WTC11 (cell line): ENCODE results near the gene COL18A1. TPM values are rescaled to one million over a fixed set of nuclear protein-coding genes. Genes with fewer than 3 reads are reported as not detected.

Experiments used
- ATAC-seq: fragments of 200-7000 bp; cut with Tn5 transposase; 2 replicates; pipeline ENCODE4 v1.10.0; 2021; ENCODE audit warnings: mild to moderate bottlenecking, moderate library complexity
- CTCF ChIA-PET: fragments of 300-600 bp; sonication (Branson Sonifier 250); formaldehyde crosslinking; loops from one replicate; lab custom pipeline; 2021; ENCODE audit warnings: antibody characterized with exemption; lab: Charles Lee
- POLR2A ChIA-PET: fragments of 350-600 bp; sonication (Branson Sonifier 250); formaldehyde crosslinking; loops from one replicate; lab custom pipeline; 2021; ENCODE audit warnings: antibody characterized with exemption; lab: Charles Lee
- DNase-seq: peaks from one replicate; pipeline ENCODE4 v3.0.0; 2021; ENCODE audit warnings: low spot score
- H3K27ac Mint-ChIP-seq: 2 replicates; pipeline ENCODE4 v1.8.0; 2021; ENCODE audit warnings: mixed read lengths
- H3K27me3 Mint-ChIP-seq: 2 replicates; pipeline ENCODE4 v1.8.0; 2021; ENCODE audit warnings: low read depth, mild to moderate bottlenecking, moderate library complexity, mixed read lengths
- H3K36me3 Mint-ChIP-seq: 2 replicates; pipeline ENCODE4 v1.8.0; 2021; ENCODE audit warnings: mixed read lengths
- H3K4me1 Mint-ChIP-seq: 2 replicates; pipeline ENCODE4 v1.8.0; 2022; ENCODE audit warnings: mixed read lengths
- H3K4me3 Mint-ChIP-seq: 2 replicates; pipeline ENCODE4 v1.8.0; 2021; ENCODE audit warnings: mild to moderate bottlenecking, moderate library complexity, mixed read lengths
- H3K9me3 Mint-ChIP-seq: 2 replicates; pipeline ENCODE4 v1.8.0; 2021; ENCODE audit warnings: mixed read lengths
- ATF1 ChIP-seq: sonication (generic); formaldehyde crosslinking; IDR thresholded peaks from 2 replicates; pipeline ENCODE4 v1.8.1; 2023; ENCODE audit warnings: mild to moderate bottlenecking, moderate library complexity, missing genetic modification reagents
- CREB1 ChIP-seq: sonication (generic); formaldehyde crosslinking; IDR thresholded peaks from 2 replicates; pipeline ENCODE4 v1.8.0; 2023; ENCODE audit warnings: mild to moderate bottlenecking, missing genetic modification reagents
- ESRRA ChIP-seq: sonication (generic); formaldehyde crosslinking; IDR thresholded peaks from 2 replicates; pipeline ENCODE4 v1.8.1; 2022; ENCODE audit warnings: mild to moderate bottlenecking, missing genetic modification reagents, borderline replicate concordance
- FOXJ3 ChIP-seq: sonication (generic); formaldehyde crosslinking; IDR thresholded peaks from 2 replicates; pipeline ENCODE4 v1.9.0; 2021; ENCODE audit warnings: missing genetic modification reagents, mild to moderate bottlenecking, borderline replicate concordance
- FOXK1 ChIP-seq: sonication (generic); formaldehyde crosslinking; IDR thresholded peaks from 2 replicates; pipeline ENCODE4 v1.8.0; 2022; ENCODE audit warnings: mild to moderate bottlenecking, moderate library complexity, missing genetic modification reagents
- JUN ChIP-seq: sonication (generic); formaldehyde crosslinking; IDR thresholded peaks from 2 replicates; pipeline ENCODE4 v1.8.0; 2023; ENCODE audit warnings: mild to moderate bottlenecking, missing genetic modification reagents
- MXD4 ChIP-seq: fragments of 250-450 bp; sonication (Bioruptor Pico); IDR thresholded peaks from 2 replicates; pipeline ENCODE4 v1.8.0; 2021; ENCODE audit warnings: mild to moderate bottlenecking, moderate library complexity, borderline replicate concordance
- NFE2L1 ChIP-seq: sonication (generic); formaldehyde crosslinking; IDR thresholded peaks from 2 replicates; pipeline ENCODE4 v1.8.1; 2023; ENCODE audit warnings: missing genetic modification reagents
- OVOL2 ChIP-seq: fragments of 250-450 bp; sonication (Bioruptor Pico); IDR thresholded peaks from 2 replicates; pipeline ENCODE4 v1.9.0; 2021; ENCODE audit warnings: mild to moderate bottlenecking, borderline replicate concordance
- RELA ChIP-seq: sonication (generic); formaldehyde crosslinking; IDR thresholded peaks from 2 replicates; pipeline ENCODE4 v1.8.1; 2022; ENCODE audit warnings: missing genetic modification reagents, mild to moderate bottlenecking, borderline replicate concordance
- SP1 ChIP-seq: sonication (generic); formaldehyde crosslinking; conservative IDR thresholded peaks from 2 replicates; pipeline ENCODE4 v1.8.1; 2022; ENCODE audit warnings: missing genetic modification reagents
- TEAD1 ChIP-seq: sonication (generic); formaldehyde crosslinking; IDR thresholded peaks from 2 replicates; pipeline ENCODE4 v1.8.0; 2022; ENCODE audit warnings: mild to moderate bottlenecking, missing genetic modification reagents
- ZBTB21 ChIP-seq: sonication (generic); formaldehyde crosslinking; IDR thresholded peaks from 2 replicates; pipeline ENCODE4 v1.8.1; 2023; ENCODE audit warnings: mild to moderate bottlenecking, missing genetic modification reagents, borderline replicate concordance
- ZNF232 ChIP-seq: sonication (generic); formaldehyde crosslinking; IDR thresholded peaks from 2 replicates; pipeline ENCODE4 v1.8.0; 2022; ENCODE audit warnings: mild to moderate bottlenecking, missing genetic modification reagents
- ZNF317 ChIP-seq: sonication (generic); formaldehyde crosslinking; IDR thresholded peaks from 2 replicates; pipeline ENCODE4 v1.8.1; 2023; ENCODE audit warnings: low read depth, mild to moderate bottlenecking, moderate library complexity, missing genetic modification reagents, borderline replicate concordance
- ZNF396 ChIP-seq: fragments of 250-450 bp; sonication (Bioruptor Pico); IDR thresholded peaks from 2 replicates; pipeline ENCODE4 v1.8.0; 2021; ENCODE audit warnings: mild to moderate bottlenecking, moderate library complexity, borderline replicate concordance
- ZNF423 ChIP-seq: fragments of 250-450 bp; sonication (Bioruptor Pico); IDR thresholded peaks from 2 replicates; pipeline ENCODE4 v2.1.2; 2022; ENCODE audit warnings: mild to moderate bottlenecking, moderate library complexity
- total RNA-seq: library from RNA; stranded (reverse); gene quantifications from 3 replicates; pipeline ENCODE4 v1.2.3, GENCODE V29; 2021
- TF ChIP-seq, protein P1 (sequence below): sonication (generic); formaldehyde crosslinking; IDR thresholded peaks from 2 replicates; pipeline ENCODE4 v1.8.0; 2023; ENCODE audit warnings: mild to moderate bottlenecking, missing genetic modification reagents
- TF ChIP-seq, protein P2 (sequence below): sonication (generic); formaldehyde crosslinking; IDR thresholded peaks from 2 replicates; pipeline ENCODE4 v1.8.1; 2022; ENCODE audit warnings: missing genetic modification reagents, borderline replicate concordance
- TF ChIP-seq, protein P3 (sequence below): sonication (generic); formaldehyde crosslinking; IDR thresholded peaks from 2 replicates; pipeline ENCODE4 v1.8.1; 2022; ENCODE audit warnings: low read depth, missing genetic modification reagents, borderline replicate concordance
- TF ChIP-seq, protein P4 (sequence below): sonication (generic); formaldehyde crosslinking; conservative IDR thresholded peaks from 2 replicates; pipeline ENCODE4 v1.8.1; 2022; ENCODE audit warnings: mild to moderate bottlenecking, missing genetic modification reagents
- TF ChIP-seq, protein P5 (sequence below): fragments of 200-600 bp; IDR thresholded peaks from 2 replicates; pipeline ENCODE4 v1.8.0; 2022; ENCODE audit warnings: antibody characterized with exemption

Gene COL18A1
- total RNA-seq, 1 experiment from 2014 or later, result 231 TPM

DNA sequence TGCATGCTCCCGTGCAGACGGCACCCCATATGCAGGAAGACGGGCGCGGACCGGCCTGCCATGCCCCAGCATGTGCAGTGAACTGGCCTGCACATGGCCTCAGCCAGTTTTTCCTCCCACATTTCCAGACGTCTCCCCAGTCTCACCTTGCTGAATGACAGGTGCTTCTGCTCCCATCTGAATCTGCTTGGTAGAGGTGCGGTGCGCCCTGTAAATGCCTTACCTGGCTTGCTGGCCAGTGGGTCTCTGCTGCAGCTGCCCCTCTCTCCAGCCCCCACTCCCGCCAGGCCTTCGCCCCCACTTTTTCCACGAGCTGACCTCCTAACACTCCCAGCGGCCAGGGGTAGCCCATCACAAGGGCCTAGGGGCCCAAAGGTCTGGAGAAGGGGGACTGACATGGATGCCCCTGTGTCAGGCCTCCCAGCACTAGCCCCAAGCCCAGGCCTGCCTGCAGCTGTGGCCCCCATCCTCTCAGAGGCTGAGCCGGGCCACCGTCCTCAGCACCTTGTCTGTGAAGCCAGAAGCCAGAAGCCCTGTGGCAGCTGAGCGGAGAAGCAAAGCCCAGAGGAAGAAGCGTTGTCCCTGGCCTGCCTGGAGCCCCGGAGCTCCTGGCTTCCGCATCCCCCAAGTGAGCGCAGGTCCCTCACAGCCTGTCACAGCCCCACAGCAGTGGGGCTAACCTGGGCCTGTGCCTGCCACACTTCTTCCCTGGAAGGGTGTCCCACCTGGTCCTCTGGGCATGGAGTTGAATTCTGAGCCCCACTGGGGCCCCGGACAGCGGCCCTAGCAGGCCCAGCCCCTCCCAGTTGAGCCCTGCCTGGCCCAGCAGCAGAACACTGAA lies 140.9 kb downstream of the COL18A1 start:
- H3K36me3 Mint-ChIP-seq, result no peaks in the 10 kb centered on the region
- CTCF ChIA-PET, result no interaction called here
- H3K27me3 Mint-ChIP-seq, result peaks cover 22% of the 10 kb centered on the region
- peaks cover 17% of the 10 kb centered on the region for H3K9me3 Mint-ChIP-seq
- DNase-seq (no peak), ATAC-seq (no peak)
- H3K4me1 Mint-ChIP-seq, result peaks cover 21% of the 10 kb centered on the region
- no peak overlapping the region for H3K4me3 Mint-ChIP-seq
- TF ChIP-seq NFE2L1 (CRISPR knock-in tag), result no peak
- TF ChIP-seq, protein P1, sequence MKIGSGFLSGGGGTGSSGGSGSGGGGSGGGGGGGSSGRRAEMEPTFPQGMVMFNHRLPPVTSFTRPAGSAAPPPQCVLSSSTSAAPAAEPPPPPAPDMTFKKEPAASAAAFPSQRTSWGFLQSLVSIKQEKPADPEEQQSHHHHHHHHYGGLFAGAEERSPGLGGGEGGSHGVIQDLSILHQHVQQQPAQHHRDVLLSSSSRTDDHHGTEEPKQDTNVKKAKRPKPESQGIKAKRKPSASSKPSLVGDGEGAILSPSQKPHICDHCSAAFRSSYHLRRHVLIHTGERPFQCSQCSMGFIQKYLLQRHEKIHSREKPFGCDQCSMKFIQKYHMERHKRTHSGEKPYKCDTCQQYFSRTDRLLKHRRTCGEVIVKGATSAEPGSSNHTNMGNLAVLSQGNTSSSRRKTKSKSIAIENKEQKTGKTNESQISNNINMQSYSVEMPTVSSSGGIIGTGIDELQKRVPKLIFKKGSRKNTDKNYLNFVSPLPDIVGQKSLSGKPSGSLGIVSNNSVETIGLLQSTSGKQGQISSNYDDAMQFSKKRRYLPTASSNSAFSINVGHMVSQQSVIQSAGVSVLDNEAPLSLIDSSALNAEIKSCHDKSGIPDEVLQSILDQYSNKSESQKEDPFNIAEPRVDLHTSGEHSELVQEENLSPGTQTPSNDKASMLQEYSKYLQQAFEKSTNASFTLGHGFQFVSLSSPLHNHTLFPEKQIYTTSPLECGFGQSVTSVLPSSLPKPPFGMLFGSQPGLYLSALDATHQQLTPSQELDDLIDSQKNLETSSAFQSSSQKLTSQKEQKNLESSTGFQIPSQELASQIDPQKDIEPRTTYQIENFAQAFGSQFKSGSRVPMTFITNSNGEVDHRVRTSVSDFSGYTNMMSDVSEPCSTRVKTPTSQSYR (CRISPR knock-in tag), result no peak
- TF ChIP-seq ATF1 (CRISPR knock-in tag), result no peak
- no peak for TF ChIP-seq ZNF232 (CRISPR knock-in tag)
- TF ChIP-seq, protein P2, sequence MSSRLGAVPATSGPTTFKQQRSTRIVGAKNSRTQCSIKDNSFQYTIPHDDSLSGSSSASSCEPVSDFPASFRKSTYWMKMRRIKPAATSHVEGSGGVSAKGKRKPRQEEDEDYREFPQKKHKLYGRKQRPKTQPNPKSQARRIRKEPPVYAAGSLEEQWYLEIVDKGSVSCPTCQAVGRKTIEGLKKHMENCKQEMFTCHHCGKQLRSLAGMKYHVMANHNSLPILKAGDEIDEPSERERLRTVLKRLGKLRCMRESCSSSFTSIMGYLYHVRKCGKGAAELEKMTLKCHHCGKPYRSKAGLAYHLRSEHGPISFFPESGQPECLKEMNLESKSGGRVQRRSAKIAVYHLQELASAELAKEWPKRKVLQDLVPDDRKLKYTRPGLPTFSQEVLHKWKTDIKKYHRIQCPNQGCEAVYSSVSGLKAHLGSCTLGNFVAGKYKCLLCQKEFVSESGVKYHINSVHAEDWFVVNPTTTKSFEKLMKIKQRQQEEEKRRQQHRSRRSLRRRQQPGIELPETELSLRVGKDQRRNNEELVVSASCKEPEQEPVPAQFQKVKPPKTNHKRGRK (CRISPR knock-in tag), result no peak
- TF ChIP-seq ZNF317 (CRISPR knock-in tag), result no peak
- POLR2A ChIA-PET, result no interaction called here
- no peak overlapping the region; the same call in 1 of the 2 replicates for H3K27ac Mint-ChIP-seq

DNA sequence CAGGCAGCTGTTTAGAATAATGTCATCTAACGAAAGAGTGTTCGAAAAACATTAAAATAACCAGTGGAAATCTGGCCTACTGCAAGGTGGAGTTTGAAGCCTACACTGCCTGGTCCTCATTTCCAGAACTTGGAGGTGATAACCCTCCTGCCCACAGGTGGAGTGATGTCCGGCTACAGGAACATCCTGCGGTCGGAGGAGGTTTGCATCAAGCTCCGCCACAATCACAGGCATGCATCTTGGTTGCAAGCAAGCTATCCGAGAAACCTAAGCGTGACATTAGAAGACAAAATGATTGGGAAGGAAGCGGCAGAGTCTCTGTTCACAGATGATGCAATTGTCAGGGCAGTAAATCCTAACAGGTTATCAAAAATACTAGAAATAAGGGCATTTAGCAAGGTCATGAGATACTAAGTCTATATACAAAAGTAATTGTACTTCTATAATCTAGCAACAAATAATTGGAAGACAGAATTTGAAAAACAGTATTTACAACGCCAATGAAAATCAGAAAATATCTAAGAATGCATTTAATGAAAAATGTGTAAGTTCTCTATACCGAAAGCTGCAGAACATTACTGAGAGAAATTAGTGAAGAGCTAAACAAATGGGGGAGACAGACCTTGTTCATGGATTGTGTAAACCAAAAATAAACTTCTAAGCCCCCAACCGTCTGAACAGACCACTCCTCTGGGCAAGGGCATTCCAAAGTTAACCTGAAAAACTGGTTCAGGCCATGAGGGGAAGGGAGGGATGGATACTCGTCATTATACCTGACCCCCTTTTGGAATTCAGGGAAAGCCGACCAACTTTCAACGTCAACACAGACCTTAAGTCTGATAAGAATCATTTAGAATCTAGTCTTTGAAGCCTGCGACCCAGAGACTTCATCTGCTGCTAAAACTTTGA lies 141.9 kb downstream of the COL18A1 start:
- ATAC-seq (no peak), DNase-seq (no peak)
- CTCF ChIA-PET, result no interaction called here
- Mint-ChIP-seq H3K9me3 (peaks cover 17% of the 10 kb centered on the region), H3K27ac (no peak overlapping the region), H3K4me3 (no peak overlapping the region), H3K27me3 (peaks cover 26% of the 10 kb centered on the region), H3K4me1 (peaks cover 29% of the 10 kb centered on the region), H3K36me3 (no peaks in the 10 kb centered on the region)
- POLR2A ChIA-PET, result no interaction called here
- no peak for TF ChIP-seq JUN (CRISPR knock-in tag)
- no peak for TF ChIP-seq FOXK1
- TF ChIP-seq, protein P3, sequence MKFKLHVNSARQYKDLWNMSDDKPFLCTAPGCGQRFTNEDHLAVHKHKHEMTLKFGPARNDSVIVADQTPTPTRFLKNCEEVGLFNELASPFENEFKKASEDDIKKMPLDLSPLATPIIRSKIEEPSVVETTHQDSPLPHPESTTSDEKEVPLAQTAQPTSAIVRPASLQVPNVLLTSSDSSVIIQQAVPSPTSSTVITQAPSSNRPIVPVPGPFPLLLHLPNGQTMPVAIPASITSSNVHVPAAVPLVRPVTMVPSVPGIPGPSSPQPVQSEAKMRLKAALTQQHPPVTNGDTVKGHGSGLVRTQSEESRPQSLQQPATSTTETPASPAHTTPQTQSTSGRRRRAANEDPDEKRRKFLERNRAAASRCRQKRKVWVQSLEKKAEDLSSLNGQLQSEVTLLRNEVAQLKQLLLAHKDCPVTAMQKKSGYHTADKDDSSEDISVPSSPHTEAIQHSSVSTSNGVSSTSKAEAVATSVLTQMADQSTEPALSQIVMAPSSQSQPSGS (CRISPR knock-in tag), result no peak
- TF ChIP-seq ATF1 (CRISPR knock-in tag), result no peak
- TF ChIP-seq ESRRA (CRISPR knock-in tag), result no peak
- TF ChIP-seq ZNF396 (CRISPR knock-in tag), result no peak
- TF ChIP-seq OVOL2 (CRISPR knock-in tag), result no peak
- no peak for TF ChIP-seq RELA
- TF ChIP-seq, protein P4, sequence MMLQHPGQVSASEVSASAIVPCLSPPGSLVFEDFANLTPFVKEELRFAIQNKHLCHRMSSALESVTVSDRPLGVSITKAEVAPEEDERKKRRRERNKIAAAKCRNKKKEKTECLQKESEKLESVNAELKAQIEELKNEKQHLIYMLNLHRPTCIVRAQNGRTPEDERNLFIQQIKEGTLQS (CRISPR knock-in tag), result no peak
- TF ChIP-seq MXD4 (CRISPR knock-in tag), result no peak
- no peak for TF ChIP-seq CREB1 (CRISPR knock-in tag)
- TF ChIP-seq ZBTB21 (CRISPR knock-in tag), result no peak
- TF ChIP-seq, protein P5, sequence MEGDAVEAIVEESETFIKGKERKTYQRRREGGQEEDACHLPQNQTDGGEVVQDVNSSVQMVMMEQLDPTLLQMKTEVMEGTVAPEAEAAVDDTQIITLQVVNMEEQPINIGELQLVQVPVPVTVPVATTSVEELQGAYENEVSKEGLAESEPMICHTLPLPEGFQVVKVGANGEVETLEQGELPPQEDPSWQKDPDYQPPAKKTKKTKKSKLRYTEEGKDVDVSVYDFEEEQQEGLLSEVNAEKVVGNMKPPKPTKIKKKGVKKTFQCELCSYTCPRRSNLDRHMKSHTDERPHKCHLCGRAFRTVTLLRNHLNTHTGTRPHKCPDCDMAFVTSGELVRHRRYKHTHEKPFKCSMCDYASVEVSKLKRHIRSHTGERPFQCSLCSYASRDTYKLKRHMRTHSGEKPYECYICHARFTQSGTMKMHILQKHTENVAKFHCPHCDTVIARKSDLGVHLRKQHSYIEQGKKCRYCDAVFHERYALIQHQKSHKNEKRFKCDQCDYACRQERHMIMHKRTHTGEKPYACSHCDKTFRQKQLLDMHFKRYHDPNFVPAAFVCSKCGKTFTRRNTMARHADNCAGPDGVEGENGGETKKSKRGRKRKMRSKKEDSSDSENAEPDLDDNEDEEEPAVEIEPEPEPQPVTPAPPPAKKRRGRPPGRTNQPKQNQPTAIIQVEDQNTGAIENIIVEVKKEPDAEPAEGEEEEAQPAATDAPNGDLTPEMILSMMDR, result no peak
- no peak for TF ChIP-seq SP1 (CRISPR knock-in tag)
- TF ChIP-seq FOXJ3 (CRISPR knock-in tag), result no peak
- no peak for TF ChIP-seq ZNF423 (CRISPR knock-in tag)
- no peak for TF ChIP-seq TEAD1 (CRISPR knock-in tag)
- TF ChIP-seq ZNF317 (CRISPR knock-in tag), result no peak
